ENCODE results near the gene NANP. TPM values are rescaled to one million over a fixed set of nuclear protein-coding genes. Genes with fewer than 3 reads are reported as not detected.

NANP gene
- total and polyA plus RNA-seq, 2 of the 13 experiments (the other 11 are each of a cell fraction or from before 2014, with no cell fraction given), result 8.9 to 21.5 TPM

- no peak for TF ChIP-seq ATF1 (CRISPR knock-in tag; IDR thresholded peaks at IDR 0.05)
- peak; percentile 77; the same call in 1 of the 2 replicates for TF ChIP-seq TMF1 (CRISPR knock-in tag; IDR thresholded peaks at IDR 0.05; ENCODE audit: low read depth)
- TF ChIP-seq HOXA3 (CRISPR knock-in tag; IDR thresholded peaks at IDR 0.05), result 0 out of 2 replicates have a peak, but pooled peaks have one; percentile 31
- TF ChIP-seq ZBTB46 (CRISPR knock-in tag; IDR thresholded peaks at IDR 0.05; ENCODE audit: borderline replicate concordance), result no peak; the same call in 1 of the 2 replicates
- TF ChIP-seq, protein P1, sequence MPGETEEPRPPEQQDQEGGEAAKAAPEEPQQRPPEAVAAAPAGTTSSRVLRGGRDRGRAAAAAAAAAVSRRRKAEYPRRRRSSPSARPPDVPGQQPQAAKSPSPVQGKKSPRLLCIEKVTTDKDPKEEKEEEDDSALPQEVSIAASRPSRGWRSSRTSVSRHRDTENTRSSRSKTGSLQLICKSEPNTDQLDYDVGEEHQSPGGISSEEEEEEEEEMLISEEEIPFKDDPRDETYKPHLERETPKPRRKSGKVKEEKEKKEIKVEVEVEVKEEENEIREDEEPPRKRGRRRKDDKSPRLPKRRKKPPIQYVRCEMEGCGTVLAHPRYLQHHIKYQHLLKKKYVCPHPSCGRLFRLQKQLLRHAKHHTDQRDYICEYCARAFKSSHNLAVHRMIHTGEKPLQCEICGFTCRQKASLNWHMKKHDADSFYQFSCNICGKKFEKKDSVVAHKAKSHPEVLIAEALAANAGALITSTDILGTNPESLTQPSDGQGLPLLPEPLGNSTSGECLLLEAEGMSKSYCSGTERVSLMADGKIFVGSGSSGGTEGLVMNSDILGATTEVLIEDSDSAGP (CRISPR knock-in tag; IDR thresholded peaks at IDR 0.05; ENCODE audit: borderline replicate concordance), result no peak
- TF ChIP-seq, protein P2, sequence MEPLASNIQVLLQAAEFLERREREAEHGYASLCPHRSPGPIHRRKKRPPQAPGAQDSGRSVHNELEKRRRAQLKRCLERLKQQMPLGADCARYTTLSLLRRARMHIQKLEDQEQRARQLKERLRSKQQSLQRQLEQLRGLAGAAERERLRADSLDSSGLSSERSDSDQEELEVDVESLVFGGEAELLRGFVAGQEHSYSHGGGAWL (CRISPR knock-in tag; IDR thresholded peaks at IDR 0.05), result no peak; the same call in 1 of the 2 replicates
- peak; percentile 83; the same call in 1 of the 2 replicates for TF ChIP-seq ZNF556 (CRISPR knock-in tag; IDR thresholded peaks at IDR 0.05; ENCODE audit: borderline replicate concordance)
- TF ChIP-seq ZNF570 (CRISPR knock-in tag; IDR thresholded peaks at IDR 0.05; ENCODE audit: borderline replicate concordance), result peak; percentile 92; the same call in 1 of the 2 replicates
- TF ChIP-seq ZNF782 (CRISPR knock-in tag; IDR thresholded peaks at IDR 0.05; ENCODE audit: borderline replicate concordance), result peak; percentile 90
- no peak for TF ChIP-seq HNRNPH1 (optimal IDR thresholded peaks at IDR 0.05; ENCODE audit: low read depth, low read length)
- 0 out of 2 replicates have a peak, but pooled peaks have one; percentile 55 for TF ChIP-seq SETDB1 (CRISPR knock-in tag; IDR thresholded peaks at IDR 0.05; ENCODE audit: borderline replicate concordance)
- peak; percentile 31; the same call in 1 of the 2 replicates for TF ChIP-seq ZNF12 (CRISPR knock-in tag; IDR thresholded peaks at IDR 0.05)
- TF ChIP-seq FOXA1 (IDR thresholded peaks at IDR 0.05), result no peak
- peak; percentile 36; the same call in 1 of the 2 replicates for TF ChIP-seq FOXA1 (CRISPR knock-in tag; IDR thresholded peaks at IDR 0.05)
- no peak for TF ChIP-seq ZSCAN9 (CRISPR knock-in tag; IDR thresholded peaks at IDR 0.05; ENCODE audit: borderline replicate concordance)
- TF ChIP-seq HNF1B (CRISPR knock-in tag; IDR thresholded peaks at IDR 0.05), result peak; percentile 56
- TF ChIP-seq, protein P3, sequence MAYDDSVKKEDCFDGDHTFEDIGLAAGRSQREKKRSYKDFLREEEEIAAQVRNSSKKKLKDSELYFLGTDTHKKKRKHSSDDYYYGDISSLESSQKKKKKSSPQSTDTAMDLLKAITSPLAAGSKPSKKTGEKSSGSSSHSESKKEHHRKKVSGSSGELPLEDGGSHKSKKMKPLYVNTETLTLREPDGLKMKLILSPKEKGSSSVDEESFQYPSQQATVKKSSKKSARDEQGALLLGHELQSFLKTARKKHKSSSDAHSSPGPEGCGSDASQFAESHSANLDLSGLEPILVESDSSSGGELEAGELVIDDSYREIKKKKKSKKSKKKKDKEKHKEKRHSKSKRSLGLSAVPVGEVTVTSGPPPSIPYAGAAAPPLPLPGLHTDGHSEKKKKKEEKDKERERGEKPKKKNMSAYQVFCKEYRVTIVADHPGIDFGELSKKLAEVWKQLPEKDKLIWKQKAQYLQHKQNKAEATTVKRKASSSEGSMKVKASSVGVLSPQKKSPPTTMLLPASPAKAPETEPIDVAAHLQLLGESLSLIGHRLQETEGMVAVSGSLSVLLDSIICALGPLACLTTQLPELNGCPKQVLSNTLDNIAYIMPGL (CRISPR knock-in tag; IDR thresholded peaks at IDR 0.05; ENCODE audit: borderline replicate concordance in 1 of 2, low read depth in 1 of 2), result 0 out of 4 replicates have a peak, but pooled peaks of 1 of the 2 experiments have one; percentile 1
- TF ChIP-seq, protein P4, sequence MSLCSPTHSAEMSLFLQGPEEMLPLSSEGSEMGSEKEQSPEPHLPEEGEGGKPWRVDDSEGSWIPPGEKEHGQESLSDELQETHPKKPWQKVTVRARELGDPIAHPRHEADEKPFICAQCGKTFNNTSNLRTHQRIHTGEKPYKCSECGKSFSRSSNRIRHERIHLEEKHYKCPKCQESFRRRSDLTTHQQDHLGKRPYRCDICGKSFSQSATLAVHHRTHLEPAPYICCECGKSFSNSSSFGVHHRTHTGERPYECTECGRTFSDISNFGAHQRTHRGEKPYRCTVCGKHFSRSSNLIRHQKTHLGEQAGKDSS (CRISPR knock-in tag; IDR thresholded peaks at IDR 0.05; ENCODE audit: borderline replicate concordance, low read depth), result 0 out of 2 replicates have a peak, but pooled peaks have one; percentile 63
- no peak for TF ChIP-seq ZNF772 (CRISPR knock-in tag; IDR thresholded peaks at IDR 0.05)
Observed at GRCh38 chr20:25623225-25623735, 534 bp downstream of the NANP start (continued).

Data from HepG2 (cell line).